AG08396 (cell line): Measurements from ENCODE around the gene NPC1.

Experiments used
- DNase-seq: peaks from one replicate; pipeline ENCODE4 v3.0.0; 2012; ENCODE audit warnings: low spot score, mixed read lengths

Gene NPC1

GRCh38 chr18:23548275-23548674 lies 38.0 kb downstream of the NPC1 start:
- DNase-seq, result no peak

- peak; percentile 21 for DNase-seq
Measured at GRCh38 chr18:23547846-23548245, 38.5 kb downstream of the NPC1 start.

GRCh38 chr18:23547306-23547705 lies 39.0 kb downstream of the NPC1 start:
- DNase-seq, result no peak

GRCh38 chr18:23545247-23545789 lies 41.0 kb downstream of the NPC1 start:
- no peak for DNase-seq

GRCh38 chr18:23542461-23542860 lies 43.8 kb downstream of the NPC1 start:
- no peak for DNase-seq

GRCh38 chr18:23541349-23542093 lies 44.8 kb downstream of the NPC1 start:
- no peak for DNase-seq

GRCh38 chr18:23540867-23541266 lies 45.4 kb downstream of the NPC1 start:
- DNase-seq, result no peak

- no peak for DNase-seq
Measured at GRCh38 chr18:23539911-23540525, 46.3 kb downstream of the NPC1 start.

- no peak for DNase-seq
Measured at GRCh38 chr18:23539296-23539695, 47.0 kb downstream of the NPC1 start.

GRCh38 chr18:23538870-23539269 lies 47.4 kb downstream of the NPC1 start:
- DNase-seq, result no peak

- no peak for DNase-seq
Measured at GRCh38 chr18:23538001-23538400, 48.3 kb downstream of the NPC1 start.

GRCh38 chr18:23537274-23537673 lies 49.0 kb downstream of the NPC1 start:
- no peak for DNase-seq

GRCh38 chr18:23536204-23536603 lies 50.1 kb downstream of the NPC1 start:
- no peak for DNase-seq

GRCh38 chr18:23534276-23534675 lies 52.0 kb downstream of the NPC1 start:
- DNase-seq, result no peak

GRCh38 chr18:23532848-23533247 lies 53.5 kb downstream of the NPC1 start:
- DNase-seq, result no peak

- no peak for DNase-seq
Measured at GRCh38 chr18:23531912-23532311, 54.4 kb downstream of the NPC1 start.

GRCh38 chr18:23530195-23530594 lies 56.1 kb downstream of the NPC1 start:
- no peak for DNase-seq

- DNase-seq, result peak; percentile 42
Measured at GRCh38 chr18:23529604-23530003, 56.7 kb downstream of the NPC1 start.

- peak; percentile 50 for DNase-seq
Measured at GRCh38 chr18:23528580-23529472, 57.5 kb downstream of the NPC1 start.

- no peak for DNase-seq
Measured at GRCh38 chr18:23526501-23527063, 59.7 kb downstream of the NPC1 start.

GRCh38 chr18:23524213-23524707 lies 62.0 kb downstream of the NPC1 start:
- DNase-seq, result no peak
